ENCODE measurements around the gene PPP4R4. TPM values are rescaled to one million over a fixed set of nuclear protein-coding genes. Genes with fewer than 3 reads are reported as not detected.
"Not testable (repeated sequence)": the region's sequence is repeated elsewhere in the genome, so short reads cannot be mapped to it uniquely, and the experiment has no call there.

Gene PPP4R4
- total RNA-seq, 2 experiments from 2014 or later, result 17.0 to 19.2 TPM

DNA sequence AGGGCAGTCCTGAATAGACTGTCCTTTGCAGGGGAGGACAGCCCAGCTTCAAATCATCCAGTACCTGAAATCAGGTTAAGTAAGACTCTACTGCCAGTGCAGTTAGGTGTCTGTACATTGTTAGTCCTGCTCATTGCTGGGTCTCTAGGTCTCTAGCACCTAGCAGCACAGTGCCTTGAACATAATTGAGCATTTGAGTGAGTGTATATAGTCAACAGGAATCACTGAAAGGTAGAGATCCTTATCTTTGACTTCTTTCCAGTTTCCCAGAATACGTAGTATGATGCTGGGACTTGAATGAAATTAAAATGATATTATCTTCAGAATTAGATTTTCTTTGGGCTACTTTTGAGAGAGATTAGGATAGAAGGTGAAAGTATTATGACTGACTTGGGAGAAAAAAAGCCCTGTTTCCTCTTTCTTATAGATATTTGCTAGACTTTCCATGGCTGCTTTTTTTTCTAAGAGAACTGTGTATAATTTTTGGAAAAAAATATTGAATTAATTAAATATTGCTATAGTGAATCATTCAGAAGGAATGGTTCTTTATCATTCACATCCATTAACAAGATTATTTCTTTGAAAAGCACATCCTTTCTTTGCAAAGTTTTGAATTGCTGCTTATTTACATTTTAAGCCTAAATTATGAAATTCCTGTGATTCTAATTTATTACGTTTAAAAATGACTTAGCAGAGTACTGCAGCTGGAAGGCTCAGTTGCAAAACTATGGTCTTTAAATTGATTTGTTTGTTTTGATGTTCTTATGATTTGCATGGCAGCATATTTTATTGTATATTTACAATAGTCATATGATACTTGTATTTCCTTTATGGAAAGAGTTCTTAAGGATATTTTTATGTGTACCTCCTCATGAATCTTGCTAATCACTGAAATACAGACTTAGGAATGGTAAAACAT, 51.6 kb downstream of the PPP4R4 start:
- intact Hi-C loops (cut with micrococcal nuclease), result no loop called here
- no peak for DNase-seq
- Mint-ChIP-seq H3K4me3 (no peak overlapping the region), H3K36me3 (peaks cover 18% of the 10 kb centered on the region), H3K4me1 (ENCODE audit: low read depth) (peaks cover 4% of the 10 kb centered on the region), H3K9me3 (peaks cover 12% of the 10 kb centered on the region), H3K27me3 (no peaks in the 10 kb centered on the region), H3K27ac (no peak overlapping the region)
- CTCF ChIA-PET, result no interaction called here
- POLR2A ChIA-PET, result no interaction called here

DNA sequence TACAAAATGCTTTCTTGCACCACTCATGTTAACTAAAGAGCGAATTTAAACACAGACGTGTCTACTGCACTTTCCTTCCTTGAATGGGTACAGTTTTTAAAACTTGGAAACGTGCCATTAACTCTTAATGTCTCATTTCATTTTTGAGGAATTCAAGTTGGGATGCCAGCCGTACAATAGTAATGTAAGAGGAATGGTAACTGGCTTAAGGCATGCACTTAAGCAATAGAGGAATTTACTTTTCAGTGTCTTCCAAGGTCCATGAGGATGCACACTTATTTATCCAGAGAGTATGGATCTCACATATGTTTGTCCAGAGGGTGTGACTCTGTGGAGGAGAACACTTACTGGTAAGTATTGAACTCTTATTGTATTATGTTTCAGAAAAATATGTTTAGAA, 52.9 kb downstream of the PPP4R4 start:
- Mint-ChIP-seq H3K9me3 (peaks cover 2% of the 10 kb centered on the region), H3K36me3 (peaks cover 14% of the 10 kb centered on the region), H3K4me3 (no peak overlapping the region), H3K27ac (no peak overlapping the region), H3K4me1 (ENCODE audit: low read depth) (peaks cover 4% of the 10 kb centered on the region), H3K27me3 (no peaks in the 10 kb centered on the region)
- no peak for DNase-seq
- CTCF ChIA-PET, result no interaction called here
- intact Hi-C loops (cut with micrococcal nuclease), result no loop called here
- POLR2A ChIA-PET, result no interaction called here

DNA sequence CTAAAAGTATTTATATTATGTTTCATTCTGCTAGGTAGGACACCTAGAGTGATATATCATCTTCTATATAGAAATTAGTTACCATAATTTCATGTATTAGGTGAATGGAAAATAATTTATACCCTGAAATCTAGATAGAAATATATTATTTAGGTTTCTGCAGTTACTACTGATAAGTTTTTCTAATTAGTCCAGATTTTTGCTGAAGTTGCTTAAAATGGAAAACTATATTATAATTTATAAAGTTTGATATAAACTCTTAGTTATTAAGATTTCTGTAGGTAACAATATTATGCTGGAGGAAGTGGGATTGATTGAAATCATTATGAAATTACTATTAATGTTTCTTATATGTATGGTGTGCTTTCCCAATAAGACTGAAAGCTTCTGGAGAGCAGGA, 62.9 kb downstream of the PPP4R4 start:
- peaks cover 16% of the 10 kb centered on the region for H3K4me1 Mint-ChIP-seq (ENCODE audit: low read depth)
- ChIA-PET POLR2A (no interaction called here), CTCF (no interaction called here)
- H3K9me3 Mint-ChIP-seq, result no peaks in the 10 kb centered on the region
- H3K4me3 Mint-ChIP-seq, result no peak overlapping the region
- H3K27ac Mint-ChIP-seq, result no peak overlapping the region
- DNase-seq, result no peak
- H3K36me3 Mint-ChIP-seq, result peaks cover 14% of the 10 kb centered on the region
- intact Hi-C loops (cut with micrococcal nuclease), result no loop called here
- H3K27me3 Mint-ChIP-seq, result no peaks in the 10 kb centered on the region

DNA sequence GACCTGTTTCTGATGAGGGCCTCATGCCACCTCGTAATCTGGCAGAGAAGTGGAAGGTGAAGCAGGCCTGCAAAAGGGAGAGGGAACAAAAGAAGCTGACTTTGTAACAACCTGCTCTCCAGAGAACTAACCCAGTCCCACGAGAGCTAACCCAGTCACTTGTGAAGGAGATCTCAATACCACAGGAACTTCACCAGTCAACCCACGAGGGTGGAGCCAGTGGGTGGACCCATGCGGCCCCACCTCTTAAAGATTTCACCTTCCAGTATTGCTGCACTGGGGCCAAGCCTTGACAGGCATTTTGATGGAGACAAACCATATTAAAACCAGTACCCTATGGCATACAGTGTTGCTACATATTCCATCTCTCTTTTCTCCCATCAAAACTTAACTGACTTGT, 63.9 kb downstream of the PPP4R4 start:
- H3K27me3 Mint-ChIP-seq, result no peaks in the 10 kb centered on the region
- H3K4me3 Mint-ChIP-seq, result no peak overlapping the region
- peak overlapping the region; percentile 29 for H3K27ac Mint-ChIP-seq
- peaks cover 16% of the 10 kb centered on the region for H3K4me1 Mint-ChIP-seq (ENCODE audit: low read depth)
- DNase-seq, result peak; percentile 16
- CTCF ChIA-PET, result no interaction called here
- peaks cover 15% of the 10 kb centered on the region for H3K36me3 Mint-ChIP-seq
- intact Hi-C loops (cut with micrococcal nuclease), result no loop called here
- no peaks in the 10 kb centered on the region for H3K9me3 Mint-ChIP-seq
- POLR2A ChIA-PET, result no interaction called here

DNA sequence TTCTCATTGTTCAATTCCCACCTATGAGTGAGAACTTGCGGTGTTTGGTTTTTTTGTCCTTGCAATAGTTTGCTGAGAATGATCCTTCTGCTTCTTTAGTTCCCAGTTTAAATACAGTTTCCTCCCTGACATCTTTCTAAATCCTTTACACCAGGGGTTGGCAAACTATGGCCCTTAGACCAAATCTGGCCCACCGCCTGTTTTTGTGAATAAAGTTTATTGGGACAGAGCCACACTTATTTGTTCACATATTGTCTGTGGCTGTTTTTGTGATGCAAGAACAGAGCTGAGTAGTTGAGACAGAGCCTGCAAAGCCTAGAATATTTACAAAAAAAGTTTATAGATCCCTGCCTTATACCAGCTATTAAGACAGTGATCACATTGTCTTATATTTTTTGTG, 65.3 kb downstream of the PPP4R4 start:
- H3K9me3 Mint-ChIP-seq, result no peaks in the 10 kb centered on the region
- CTCF ChIA-PET, result no interaction called here
- H3K27me3 Mint-ChIP-seq, result no peaks in the 10 kb centered on the region
- H3K4me1 Mint-ChIP-seq (ENCODE audit: low read depth), result peaks cover 16% of the 10 kb centered on the region
- H3K36me3 Mint-ChIP-seq, result peaks cover 20% of the 10 kb centered on the region
- DNase-seq, result no peak
- POLR2A ChIA-PET, result no interaction called here
- intact Hi-C loops (cut with micrococcal nuclease), result no loop called here
- no peak overlapping the region for H3K27ac Mint-ChIP-seq
- no peak overlapping the region for H3K4me3 Mint-ChIP-seq

DNA sequence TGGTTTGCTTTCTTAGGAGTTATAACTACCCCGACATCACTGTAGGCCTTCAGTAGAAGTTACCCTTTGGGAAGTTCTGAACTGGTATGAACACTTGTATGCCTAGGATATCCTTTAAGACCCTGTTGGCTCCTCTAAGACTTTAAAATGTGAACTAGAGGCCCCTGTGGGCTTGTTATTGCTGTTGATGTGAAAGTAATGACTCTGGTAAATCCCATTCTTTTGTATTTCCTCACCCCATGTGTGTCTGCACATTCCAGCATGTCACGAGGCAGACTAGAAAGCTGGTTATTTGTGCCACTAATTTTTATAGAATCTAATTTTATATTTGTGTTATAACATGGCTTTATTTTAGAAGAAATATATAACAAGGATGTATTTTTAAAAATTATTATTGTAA, 70.1 kb downstream of the PPP4R4 start:
- intact Hi-C loops (cut with micrococcal nuclease), result no loop called here
- POLR2A ChIA-PET, result no interaction called here
- no peak overlapping the region for H3K4me3 Mint-ChIP-seq
- no peak for DNase-seq
- H3K27ac Mint-ChIP-seq, result no peak overlapping the region
- no peaks in the 10 kb centered on the region for H3K4me1 Mint-ChIP-seq (ENCODE audit: low read depth)
- CTCF ChIA-PET, result interaction anchor here (0.7 kb wide), 1 partner anchor 145 kb away, joined by 4 read pairs; no protein-coding TSS in a partner anchor
- peaks cover 24% of the 10 kb centered on the region for H3K36me3 Mint-ChIP-seq
- no peaks in the 10 kb centered on the region for H3K27me3 Mint-ChIP-seq
- H3K9me3 Mint-ChIP-seq, result no peaks in the 10 kb centered on the region

DNA sequence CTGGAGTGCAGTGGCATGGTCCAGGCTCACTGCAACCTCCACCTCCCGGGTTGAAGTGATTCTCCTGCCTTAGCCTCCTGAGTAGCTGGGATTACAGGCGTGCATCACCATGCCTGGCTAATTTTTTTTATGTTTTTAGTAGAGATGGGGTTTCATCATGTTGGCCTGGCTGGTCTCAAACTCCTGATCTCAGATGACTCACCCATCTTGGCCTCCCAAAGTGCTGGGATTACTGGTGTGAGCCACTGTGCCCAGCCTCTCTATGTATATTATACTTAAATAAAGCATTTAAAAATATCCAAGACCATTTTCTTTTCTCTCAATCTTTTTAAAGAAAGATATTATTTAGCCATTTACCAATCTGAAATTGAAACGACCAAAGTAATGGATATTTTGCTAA, 90.1 kb downstream of the PPP4R4 start:
- DNase-seq; CTCF ChIA-PET; H3K27me3 Mint-ChIP-seq; H3K4me1 Mint-ChIP-seq (ENCODE audit: low read depth); intact Hi-C loops (cut with micrococcal nuclease); H3K27ac Mint-ChIP-seq; H3K4me3 Mint-ChIP-seq; POLR2A ChIA-PET: not testable (repeated sequence)
- Mint-ChIP-seq H3K9me3 (peaks cover 18% of the 10 kb centered on the region), H3K36me3 (peaks cover 47% of the 10 kb centered on the region)

DNA sequence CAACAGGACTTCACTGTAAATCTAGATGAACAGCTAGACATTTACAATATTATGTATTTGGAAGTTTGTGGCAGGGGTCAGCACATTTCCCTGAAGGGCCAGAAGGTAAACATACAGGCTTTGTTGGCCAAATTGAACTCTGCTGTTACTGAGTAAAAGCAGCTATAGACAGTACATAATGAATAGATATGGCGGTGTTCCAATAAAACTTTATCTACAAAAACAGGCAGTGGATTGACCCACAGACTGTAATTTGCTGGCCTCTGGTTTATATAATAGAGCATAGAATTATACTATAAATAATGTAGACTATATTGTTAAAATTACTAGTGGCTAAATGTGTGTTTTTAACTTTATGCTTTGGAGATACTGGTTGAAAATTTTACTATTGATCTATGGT, 93.2 kb downstream of the PPP4R4 start:
- peaks cover 29% of the 10 kb centered on the region for H3K36me3 Mint-ChIP-seq
- POLR2A ChIA-PET, result no interaction called here

DNA sequence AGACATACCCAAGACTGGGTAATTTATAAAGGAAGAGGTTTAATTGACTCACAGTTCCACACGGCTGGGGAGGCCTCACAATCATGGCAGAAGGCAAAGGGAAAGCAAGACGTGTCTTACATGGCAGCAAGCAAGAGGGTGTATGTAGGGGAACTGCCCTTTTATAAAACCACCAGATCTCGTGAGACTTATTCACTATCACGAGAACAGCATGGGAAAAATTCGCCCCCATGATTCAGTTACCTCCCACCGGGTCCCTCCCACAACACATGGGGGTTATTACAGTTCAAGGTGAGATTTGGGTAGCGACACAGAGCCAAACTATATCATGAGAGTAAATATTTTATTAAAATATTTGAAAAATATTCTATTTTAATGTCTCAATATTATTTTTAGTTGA, 94.5 kb downstream of the PPP4R4 start:
- CTCF ChIA-PET, H3K27me3 Mint-ChIP-seq: not testable (repeated sequence)

More for the DNA sequence above, 93.2 kb downstream of the PPP4R4 start:
- no peak for DNase-seq
- Mint-ChIP-seq H3K27me3 (no peaks in the 10 kb centered on the region), H3K9me3 (peaks cover 8% of the 10 kb centered on the region), H3K4me1 (ENCODE audit: low read depth) (no peaks in the 10 kb centered on the region), H3K27ac (no peak overlapping the region), H3K4me3 (no peak overlapping the region)
- intact Hi-C loops (cut with micrococcal nuclease), result no loop called here
- CTCF ChIA-PET, result no interaction called here

DNA sequence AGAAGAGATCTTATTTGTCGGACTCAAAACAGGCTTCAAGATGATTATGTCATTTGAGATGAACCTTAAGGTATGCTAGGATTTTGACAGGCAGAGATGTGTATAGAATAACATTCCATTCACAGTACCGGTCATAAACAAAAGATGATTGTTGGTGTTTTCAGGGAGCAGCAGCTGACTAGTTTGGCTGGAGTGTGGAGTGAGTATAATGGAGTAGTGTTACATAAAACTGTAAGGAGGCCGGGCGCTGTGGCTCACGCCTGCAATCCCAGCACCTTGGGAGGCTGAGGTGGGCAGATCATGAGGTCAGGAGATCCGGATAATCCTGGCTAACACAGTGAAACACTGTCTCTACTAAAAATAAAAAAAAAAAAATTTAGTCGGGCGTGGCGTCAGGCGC, 95.0 kb downstream of the PPP4R4 start:
- H3K27me3 Mint-ChIP-seq, result no peaks in the 10 kb centered on the region
- H3K9me3 Mint-ChIP-seq, result no peaks in the 10 kb centered on the region
- no peak overlapping the region for H3K4me3 Mint-ChIP-seq
- no peak overlapping the region for H3K27ac Mint-ChIP-seq
- peaks cover 15% of the 10 kb centered on the region for H3K36me3 Mint-ChIP-seq
- CTCF ChIA-PET, result interaction anchor here (1.4 kb wide), 1 partner anchor 11 kb away, joined by 3 read pairs; no protein-coding TSS in a partner anchor
- intact Hi-C loops (cut with micrococcal nuclease), result no loop called here
- POLR2A ChIA-PET, result no interaction called here
- DNase-seq, result no peak
- H3K4me1 Mint-ChIP-seq (ENCODE audit: low read depth), result no peaks in the 10 kb centered on the region

More for the DNA sequence above, 94.5 kb downstream of the PPP4R4 start:
- DNase-seq; H3K9me3 Mint-ChIP-seq; POLR2A ChIA-PET; H3K27ac Mint-ChIP-seq; H3K4me3 Mint-ChIP-seq; intact Hi-C loops (cut with micrococcal nuclease); H3K4me1 Mint-ChIP-seq (ENCODE audit: low read depth): not testable (repeated sequence)
- H3K36me3 Mint-ChIP-seq, result peaks cover 17% of the 10 kb centered on the region

DNA sequence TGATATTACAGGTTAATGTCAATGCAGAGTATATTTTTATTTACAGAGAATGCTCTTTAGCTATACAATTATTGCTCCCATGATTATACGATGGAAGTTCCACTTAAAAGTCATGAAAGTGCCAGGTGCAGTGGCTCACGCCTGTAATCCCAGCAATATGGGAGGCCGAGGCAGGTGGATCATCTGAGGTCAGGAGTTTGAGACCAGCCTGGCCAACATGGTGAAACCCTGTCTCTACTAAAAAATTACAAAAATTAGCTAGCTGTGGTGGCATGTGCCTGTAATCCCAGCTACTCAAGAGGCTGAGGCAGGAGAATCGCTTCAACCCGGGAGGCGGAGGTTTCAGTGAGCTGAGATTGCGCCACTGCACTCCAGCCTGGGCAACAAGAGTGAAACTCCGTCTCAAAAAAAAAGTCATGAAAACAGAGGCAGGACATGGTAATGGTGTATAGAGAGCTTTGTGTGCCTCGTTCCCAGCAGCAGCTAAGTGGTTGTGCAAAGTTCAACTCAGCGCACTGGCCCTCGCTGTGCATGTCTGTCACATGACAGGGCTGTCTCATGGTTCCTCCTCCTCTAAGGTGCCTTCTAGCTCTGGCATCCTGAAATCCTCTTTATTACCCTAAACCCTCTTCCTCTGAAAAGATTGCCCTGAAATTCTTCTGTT, 102.9 kb downstream of the PPP4R4 start:
- H3K9me3 Mint-ChIP-seq; H3K27ac Mint-ChIP-seq; H3K4me3 Mint-ChIP-seq; H3K27me3 Mint-ChIP-seq; POLR2A ChIA-PET; H3K4me1 Mint-ChIP-seq (ENCODE audit: low read depth); H3K36me3 Mint-ChIP-seq; intact Hi-C loops (cut with micrococcal nuclease); CTCF ChIA-PET; DNase-seq: not testable (repeated sequence)

DNA sequence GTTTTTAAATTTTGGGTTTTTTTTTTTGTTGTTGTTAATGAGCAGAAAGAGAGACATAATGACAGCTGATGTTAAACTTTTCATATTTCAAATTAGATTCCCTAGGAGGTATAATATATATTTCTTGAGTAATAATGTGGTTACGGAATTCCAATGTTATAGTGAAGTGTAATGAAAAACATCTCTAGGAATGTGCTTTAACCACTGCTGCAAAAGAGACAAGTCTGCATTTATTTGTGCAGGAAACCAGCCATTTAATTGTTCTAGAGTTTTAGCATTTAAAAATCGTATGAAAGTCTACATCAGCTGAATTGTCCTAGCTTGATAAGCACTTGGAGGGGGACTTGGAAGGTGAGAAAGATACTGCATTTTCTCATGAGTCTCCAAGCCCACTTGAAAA, 104.6 kb downstream of the PPP4R4 start:
- peaks cover 1% of the 10 kb centered on the region for H3K27me3 Mint-ChIP-seq
- H3K9me3 Mint-ChIP-seq, result no peaks in the 10 kb centered on the region
- peaks cover 2% of the 10 kb centered on the region for H3K4me1 Mint-ChIP-seq (ENCODE audit: low read depth)
- DNase-seq, result no peak
- H3K27ac Mint-ChIP-seq, result no peak overlapping the region
- H3K36me3 Mint-ChIP-seq, result no peaks in the 10 kb centered on the region
- intact Hi-C loops (cut with micrococcal nuclease), result no loop called here
- no peak overlapping the region for H3K4me3 Mint-ChIP-seq
- CTCF ChIA-PET, result no interaction called here
- POLR2A ChIA-PET, result no interaction called here
